LoVo (cell line): ENCODE results near the gene PLIN4.
A peak's percentile ranks its signal among the peaks of the same experiment; 100 is the strongest.
"Not testable (repeated sequence)": the region's sequence is repeated elsewhere in the genome, so short reads cannot be mapped to it uniquely, and the experiment has no call there.

ENCODE experiments used
- DNase-seq: peaks from one replicate; pipeline ENCODE4 v3.0.0-alpha.2; 2016; ENCODE audit warnings: low spot score

Gene PLIN4

GRCh38 chr19:4518345-4519171 lies at the start of gene PLIN4:
TSS of gene PLIN4 (minus strand) at chr19:4518486. CDS start at chr19:4518272, 214 bp downstream.
- DNase-seq = no peak

DNA sequence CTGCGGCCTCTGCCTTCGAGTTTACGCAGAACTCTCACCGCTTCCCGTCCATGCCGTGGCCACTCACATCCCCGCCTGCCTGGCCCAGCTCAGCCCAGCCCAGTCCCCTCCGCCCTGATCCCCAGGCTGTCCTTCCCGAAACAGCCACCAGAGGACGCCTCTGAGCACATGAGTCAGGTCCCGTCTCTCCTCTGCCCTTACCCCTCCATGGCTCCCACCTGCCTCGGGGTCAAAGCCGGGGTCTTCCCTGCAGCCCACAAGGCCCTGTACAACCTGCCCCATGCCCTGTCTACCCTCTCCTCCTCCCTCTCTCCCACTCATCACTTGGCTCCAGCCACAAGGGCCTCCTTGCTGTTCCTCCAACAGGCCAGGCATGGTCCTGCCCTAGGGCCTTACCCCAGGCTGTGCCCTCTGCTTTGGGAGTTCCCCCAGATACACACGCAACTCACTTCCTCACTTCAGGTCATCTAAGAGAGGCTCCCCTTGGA lies 49.3 kb upstream of the PLIN4 start:
- no peak for DNase-seq

GRCh38 chr19:4566402-4567051 lies 48.2 kb upstream of the PLIN4 start:
- DNase-seq = no peak

- not testable (repeated sequence) for DNase-seq
Observed at GRCh38 chr19:4563562-4563961, 45.3 kb upstream of the PLIN4 start.

- not testable (repeated sequence) for DNase-seq
Observed at GRCh38 chr19:4562085-4562484, 43.8 kb upstream of the PLIN4 start.

DNA sequence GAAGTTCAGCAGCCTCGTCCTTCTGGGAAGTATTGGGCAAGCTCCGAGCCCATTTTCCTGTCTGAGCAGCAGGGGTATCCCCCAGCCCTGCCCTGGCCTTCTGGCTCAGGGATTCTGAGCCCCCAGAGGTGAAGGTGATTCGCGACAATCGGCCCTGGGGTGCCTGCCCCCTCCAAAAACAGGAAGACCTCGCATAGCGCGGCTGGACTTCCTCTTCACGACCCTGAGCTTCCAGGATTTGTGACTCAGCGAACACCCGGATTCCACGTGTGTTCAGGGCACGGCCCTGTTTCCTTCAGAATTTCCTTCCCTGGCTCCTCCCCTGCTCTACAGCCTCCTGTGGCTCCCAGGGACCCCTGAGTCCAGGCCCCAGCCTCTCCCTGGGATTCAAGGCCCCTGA lies 41.3 kb upstream of the PLIN4 start, which contains the start of gene SEMA6B:
Gene SEMA6B (minus strand): TSS at position 116 of the 400 bp plus-strand sequence. CDS start 1,227 bp downstream, outside the sequence.
- DNase-seq = no peak

DNA sequence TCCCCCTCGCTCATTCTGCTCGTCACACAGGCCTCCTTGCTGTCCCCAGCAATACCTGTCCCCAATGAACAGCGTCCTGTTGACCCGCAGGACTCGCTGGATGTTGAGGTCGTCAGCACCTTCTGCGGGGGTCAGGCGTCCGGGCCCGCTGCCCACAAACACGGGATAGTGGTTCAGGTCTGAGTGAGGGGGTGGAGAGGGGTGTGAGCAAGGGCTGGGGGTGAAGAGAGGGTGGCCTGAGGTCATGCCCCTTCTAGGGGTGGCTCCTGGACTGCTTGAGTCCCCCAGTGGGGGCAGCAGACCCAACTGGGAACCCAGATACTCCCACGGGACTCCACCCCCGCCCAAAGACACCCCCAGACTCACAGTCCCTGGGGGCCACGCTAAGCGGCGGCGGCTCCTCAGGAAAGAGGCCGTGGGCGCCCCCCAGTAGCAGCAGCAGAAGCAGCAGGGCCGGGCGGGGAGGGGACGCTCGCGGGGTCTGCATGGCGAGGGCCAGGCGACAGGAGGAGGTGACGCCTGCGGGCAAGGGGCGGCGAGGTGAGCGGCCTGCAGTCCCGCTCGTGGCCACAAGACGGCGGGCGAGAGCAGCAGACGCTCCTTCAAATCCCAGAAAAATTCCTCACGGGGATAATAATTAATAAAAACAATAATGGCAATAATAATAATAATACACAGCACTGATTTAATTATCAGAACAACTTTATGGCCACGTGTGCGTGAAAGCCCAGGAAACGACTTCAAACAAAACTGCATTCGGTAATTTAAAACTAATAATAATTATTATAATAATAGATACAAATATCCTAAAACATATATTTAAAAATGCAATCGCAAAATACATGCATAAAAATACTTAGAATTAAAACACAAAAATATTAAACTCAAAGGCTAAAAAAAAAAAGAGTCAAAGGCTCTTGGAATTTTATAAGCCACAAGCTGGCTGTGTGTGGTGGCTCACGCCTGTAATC lies 40.0 kb upstream of the PLIN4 start:
- DNase-seq = peak; percentile 46

DNA sequence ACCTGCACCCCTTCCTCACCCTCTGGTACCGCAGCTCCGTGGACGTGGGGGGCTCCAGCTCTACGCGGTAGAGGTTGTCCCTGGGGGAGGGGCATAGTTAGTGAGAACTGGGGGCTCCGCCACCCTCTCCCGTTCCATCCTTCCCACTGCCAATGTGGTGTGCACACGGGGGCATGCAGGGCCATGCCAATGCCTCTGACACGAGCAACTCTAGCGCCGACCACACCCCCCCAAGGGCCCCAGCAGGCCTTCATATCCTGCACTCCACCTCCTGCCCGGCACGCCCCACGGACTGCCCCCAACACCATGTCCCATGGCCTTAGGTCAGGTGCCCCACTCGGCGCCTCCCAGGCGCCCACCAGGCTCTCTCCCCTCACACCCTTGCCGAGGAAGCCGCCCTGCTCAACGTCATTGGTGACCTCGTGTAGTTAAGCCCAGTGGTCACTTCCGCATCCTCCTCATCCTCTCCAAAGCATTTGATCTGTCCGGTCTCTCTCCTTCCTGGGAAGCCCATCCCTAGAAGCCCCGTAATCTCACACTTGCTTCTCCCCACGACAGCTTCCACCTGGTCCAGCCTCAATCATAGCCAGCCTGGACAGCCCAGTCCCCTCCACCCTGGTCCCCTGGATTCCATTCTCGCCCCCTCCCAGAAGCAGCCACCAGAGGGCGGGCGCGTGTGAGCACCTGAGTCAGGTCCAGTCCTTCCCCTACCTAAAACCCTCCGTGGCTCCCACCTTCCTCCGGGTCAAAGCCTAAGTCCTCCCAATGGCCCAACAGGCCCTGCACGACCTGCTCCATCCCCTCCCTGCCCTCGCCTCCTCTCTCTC lies 39.1 kb upstream of the PLIN4 start:
- no peak for DNase-seq

DNA sequence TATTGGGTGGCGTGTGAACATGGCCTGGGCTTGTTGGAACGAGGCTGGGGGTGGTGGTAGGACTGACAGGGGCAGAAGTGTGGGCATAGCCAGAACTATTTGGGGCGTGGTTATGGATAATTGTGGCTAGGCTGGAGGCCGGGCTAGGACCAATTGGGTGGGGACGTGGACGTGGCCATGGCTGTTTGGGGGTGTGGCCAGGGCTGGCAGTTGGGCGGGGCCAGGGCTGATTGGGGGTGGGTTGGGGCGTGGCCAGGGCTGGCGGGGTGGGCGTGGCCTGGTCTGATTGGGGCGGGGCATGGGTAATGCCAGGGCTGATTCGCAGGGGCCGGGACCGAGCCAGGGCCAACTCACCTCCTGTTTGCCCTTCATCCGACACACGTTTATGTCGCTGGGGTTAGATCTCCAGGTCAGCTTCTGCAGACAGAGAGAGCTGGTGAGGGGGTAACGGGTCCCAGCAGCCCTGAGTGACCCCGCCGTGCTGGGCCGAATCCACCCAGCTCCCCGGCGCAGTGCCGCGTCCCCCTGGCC lies 38.4 kb upstream of the PLIN4 start:
- DNase-seq = peak; percentile 64

DNA sequence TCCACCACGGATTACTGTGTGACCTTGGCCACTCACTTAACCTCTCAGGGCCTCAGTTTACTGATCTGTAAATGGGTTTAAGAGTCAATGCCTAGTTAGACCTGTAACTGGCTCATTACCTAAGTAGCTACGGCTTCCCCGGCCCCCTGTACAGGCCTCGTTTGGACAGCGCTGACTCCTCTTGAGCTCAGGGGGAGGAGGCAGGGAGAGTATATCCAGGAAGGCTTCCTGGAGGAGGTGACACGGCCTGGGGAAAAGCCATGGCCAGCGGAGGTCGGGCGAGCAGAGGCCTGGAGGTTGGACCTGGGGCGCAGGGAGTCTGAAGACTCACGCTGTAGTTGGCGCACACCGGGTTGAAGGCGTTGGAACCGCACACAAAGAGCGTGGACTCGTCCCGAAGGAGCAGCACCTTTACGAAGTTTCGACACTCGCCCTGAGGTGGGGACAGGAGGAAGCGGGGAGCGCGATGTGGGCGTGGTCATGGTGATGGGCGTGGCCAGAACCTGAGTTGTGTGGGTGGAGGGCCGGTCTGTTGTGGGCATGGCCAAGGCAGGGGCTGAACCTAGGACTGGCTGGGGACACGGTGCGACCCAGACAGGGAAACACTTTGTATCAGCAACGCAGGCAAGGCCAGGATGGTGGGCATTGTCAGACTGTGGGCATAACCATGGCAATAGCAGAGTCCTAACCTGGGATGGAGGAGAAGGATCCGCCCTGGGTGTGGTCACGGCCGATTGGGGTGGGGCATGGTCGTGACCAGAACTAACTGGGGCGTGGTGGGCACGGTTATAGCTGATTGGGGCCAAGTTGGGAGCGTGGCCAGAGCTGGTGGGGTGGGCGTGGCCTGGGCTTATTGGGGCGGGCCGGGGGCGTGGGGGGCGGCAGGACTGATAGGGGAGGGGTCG lies 37.6 kb upstream of the PLIN4 start:
- DNase-seq = no peak

DNA sequence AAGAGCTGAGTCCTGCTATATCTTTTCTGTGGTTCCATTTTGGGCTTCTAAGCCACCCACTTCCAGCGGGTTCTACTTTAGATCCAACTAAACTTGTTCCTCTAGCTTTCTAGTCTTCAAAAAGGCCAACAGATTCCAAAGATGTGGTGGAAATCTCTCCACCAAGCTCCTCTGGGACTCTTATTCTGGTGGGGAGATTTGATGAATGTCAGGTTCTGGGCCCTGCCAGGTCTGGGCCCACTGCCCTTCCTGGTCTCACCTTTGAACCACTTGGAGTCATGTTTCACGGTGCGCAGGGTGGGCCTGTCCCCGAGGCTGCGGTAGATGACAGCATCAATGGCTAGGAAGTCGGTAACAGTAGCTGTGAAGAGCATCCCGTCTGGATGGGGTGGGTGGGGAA lies 36.4 kb upstream of the PLIN4 start:
- DNase-seq = no peak

DNA sequence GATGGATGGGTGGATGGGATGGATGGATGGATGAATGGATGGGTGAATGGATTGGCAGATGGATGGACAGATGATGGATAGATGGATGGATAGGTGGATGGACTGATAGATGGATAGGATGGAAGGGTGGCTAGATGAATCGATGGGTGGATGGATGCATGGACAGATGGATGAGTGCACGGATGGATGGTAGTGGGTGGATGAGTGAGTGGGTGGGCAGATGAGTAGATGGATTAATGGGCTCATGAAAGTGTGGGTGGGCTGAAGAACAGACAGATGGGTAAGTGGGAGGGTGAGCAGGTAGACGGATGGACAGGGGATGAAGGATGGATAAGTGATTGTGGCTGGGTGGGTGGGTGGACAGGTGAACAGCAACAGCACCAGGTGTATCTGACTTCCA lies 35.5 kb upstream of the PLIN4 start:
- no peak for DNase-seq

GRCh38 chr19:4553092-4553695 lies 34.9 kb upstream of the PLIN4 start:
- DNase-seq = no peak

- DNase-seq = no peak
Observed at GRCh38 chr19:4552525-4552819, 34.2 kb upstream of the PLIN4 start.

- DNase-seq = no peak
Observed at GRCh38 chr19:4550479-4551050, 32.3 kb upstream of the PLIN4 start.

GRCh38 chr19:4550018-4550417 lies 31.7 kb upstream of the PLIN4 start:
- DNase-seq = no peak

- no peak for DNase-seq
Observed at GRCh38 chr19:4548238-4548584, 29.9 kb upstream of the PLIN4 start.

DNA sequence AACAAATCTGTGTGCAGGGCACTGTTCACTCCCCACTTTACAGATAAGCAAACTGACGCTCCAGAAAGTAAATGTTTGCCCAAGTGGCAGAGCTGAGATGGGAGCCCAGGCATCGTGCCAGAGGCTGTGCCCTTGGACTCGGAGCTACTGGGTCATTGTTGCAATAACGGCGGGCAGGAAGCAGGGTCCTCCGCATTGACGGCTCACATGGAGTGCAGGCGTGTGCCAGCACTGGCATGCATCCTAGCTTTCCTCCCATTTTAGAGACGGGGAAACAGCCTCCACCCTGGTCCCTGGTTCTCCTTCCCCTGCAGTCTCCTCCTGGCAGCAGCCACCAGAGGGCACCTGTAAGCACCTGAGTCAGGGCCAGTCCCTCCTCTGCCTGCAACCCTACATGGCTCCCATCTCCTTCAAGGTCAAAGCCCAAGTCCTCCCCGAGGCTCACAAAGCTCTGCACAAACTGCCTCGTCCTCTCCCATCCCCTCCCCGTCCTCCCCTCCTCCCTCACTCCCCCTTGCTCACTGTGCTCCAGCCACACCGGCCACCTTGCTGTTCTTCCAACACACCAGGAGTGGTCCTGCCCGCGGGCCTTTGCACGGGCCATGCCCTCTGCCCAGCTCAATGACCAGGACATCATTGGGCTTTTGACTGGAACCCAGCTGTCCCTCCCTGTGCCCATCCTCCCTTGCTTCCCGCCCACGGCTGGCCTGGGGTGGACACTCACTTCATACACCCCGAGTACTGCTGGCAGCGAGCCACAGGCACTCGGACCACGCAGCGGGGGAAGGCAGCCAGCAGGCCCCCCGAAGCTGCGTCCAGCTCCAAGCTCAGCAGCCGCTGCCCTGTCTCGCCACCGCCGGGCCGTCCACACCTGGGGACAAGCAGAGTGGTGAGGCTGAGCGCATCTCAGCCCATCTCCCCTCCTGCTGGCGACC lies 29.3 kb upstream of the PLIN4 start:
- DNase-seq = no peak
